HG03066 (cell line): ENCODE data around the gene SLC9A8.
A peak's percentile ranks its signal among the peaks of the same experiment; 100 is the strongest.

Source experiments
- ATAC-seq: cut with Tn5 transposase; IDR thresholded peaks from one replicate; pipeline ENCODE4 v1.9.1; 2021; ENCODE audit warnings: low read depth; ENCODE audit not compliant: unreplicated experiment

SLC9A8 gene

DNA sequence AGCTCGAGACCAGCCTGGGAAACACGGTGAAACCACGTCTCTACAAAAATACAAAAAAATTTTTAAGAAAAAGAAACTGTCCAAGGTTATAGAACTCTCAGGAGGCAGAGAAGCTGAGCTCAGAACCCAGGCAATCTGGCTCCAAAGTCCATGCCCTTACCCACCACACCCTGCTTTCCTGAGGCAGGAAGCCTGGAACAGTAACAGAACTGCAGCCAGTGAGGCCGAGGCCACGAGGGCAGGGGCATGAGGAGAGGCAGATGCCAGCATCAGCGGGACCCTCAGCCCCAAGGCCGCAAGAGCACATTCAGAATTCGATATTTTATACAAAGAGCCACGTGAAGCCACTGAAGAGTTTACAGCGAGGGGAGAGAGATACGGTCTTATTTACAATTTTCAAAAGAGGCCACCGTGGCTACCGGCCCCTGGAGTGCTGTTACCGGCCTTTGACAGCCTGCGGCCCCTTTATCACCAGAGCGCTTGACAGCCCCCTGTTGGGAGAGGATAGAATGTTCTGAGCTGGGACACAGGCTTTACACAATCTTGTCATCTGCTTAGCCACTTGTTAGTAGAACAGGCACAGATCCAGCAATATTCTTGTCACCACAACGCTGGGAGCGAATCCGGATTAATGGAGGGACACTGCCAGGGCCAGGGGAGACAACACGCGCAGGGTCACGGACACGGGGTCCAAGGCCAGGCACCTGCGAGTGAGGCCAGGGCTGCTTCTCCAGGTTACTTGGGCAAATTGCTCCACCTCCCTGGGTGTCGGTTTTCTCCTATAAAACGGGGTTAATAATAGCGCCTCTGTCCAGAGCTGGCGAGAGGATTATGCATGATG is 97.1 kb downstream of the SLC9A8 start:
- no peak for ATAC-seq

DNA sequence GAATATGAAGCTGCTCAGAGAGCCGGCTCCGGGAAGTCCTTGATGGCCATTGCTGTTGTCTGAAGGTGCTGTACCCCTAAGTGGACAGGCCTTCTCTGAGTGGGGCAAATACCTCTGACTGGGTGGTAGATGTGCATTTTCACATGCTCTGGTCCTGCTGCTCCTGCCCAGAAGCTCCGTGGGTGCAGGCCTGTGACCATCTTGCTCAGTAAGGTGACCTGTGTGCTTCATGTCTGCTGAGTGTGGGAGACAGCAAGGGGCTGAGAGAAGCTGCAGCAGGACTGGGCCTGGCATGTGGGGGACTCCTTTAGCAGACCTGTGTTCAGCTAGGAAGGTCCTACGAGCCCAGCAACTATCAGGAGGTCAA is 97.7 kb downstream of the SLC9A8 start:
- ATAC-seq: no peak

DNA sequence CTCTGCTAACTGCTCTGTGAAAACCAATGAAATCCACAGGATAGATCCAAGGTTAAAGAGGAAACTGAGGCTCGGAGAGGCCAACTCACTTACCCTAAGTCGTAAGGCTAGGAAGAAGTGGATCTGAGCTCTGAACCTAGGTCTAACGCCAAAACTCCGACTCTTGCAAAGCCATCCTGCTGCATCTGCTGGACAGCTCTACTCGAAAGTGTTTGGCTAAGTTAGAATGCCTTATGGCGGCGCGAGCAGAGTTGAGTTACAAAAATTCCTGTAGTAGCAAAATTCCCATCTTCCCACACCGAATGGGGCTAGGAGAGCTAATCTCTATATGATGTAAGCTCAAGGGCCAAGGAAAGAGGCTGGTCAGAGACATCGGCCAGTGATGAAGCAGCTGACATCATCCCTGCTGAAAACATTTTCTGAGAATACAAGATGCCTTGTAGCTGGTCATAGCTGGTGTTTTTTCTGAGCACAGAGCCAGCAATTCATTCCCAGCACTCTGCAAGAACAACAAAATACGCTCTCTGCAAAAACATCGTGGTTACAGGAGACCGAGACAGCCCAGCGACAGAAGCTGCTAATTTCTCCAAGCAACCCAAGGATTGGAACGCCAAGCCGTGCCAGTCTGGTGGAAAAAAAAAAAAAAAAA is 100.9 kb downstream of the SLC9A8 start:
- ATAC-seq: no peak

DNA sequence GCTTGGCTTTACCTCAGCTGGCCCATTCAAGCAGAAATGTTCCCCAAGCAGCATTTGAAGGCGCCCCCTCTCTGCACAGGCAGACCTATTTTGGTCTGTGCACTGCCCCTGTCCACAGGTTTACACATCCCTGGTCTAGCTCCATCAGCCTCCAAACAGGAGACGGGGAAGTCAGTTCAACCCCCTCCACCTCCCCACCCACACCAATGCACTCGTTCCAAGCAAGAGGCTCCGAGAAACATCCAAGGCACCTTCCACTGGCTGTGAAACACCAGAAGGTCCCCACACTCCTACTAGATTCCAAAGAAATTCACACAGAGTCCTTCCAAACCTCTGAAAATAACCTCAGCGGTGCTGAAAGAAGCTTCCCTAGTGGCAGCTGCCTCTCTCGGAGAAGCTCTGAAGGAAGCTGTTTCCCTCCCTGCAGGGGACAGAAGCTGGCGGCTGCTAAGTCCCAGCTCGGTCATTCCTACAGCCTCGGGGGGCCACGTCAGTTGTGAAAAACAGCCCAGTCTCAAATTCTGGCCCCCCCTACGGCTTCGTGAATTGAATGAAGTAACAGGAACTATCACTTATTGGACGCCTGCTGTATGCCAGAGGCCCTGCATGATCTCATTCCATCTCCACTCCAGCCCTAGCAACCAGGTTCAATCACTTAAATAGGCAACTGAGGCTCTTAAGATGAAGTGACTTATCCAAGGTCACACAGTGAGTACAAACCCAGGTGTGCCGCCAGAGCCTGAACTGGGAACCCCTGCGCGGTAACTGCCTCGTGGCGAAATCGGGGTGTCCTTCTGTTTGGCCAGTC is 101.9 kb downstream of the SLC9A8 start:
- peak; percentile 7 for ATAC-seq

DNA sequence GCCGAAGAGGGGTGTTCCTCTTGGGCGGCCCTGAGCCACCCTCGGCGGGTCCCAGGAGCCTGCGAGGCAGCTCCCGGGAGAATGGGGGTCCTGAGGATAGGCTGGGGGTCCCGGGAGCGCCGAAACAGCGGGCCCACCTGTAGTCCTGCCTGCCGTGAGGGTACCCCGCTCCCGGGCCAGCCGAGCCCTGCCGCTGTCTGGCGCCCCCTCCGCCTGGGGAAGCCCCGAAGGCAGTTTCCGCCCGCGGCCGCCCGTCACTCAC is 102.4 kb downstream of the SLC9A8 start:
- peak; percentile 34 for ATAC-seq

DNA sequence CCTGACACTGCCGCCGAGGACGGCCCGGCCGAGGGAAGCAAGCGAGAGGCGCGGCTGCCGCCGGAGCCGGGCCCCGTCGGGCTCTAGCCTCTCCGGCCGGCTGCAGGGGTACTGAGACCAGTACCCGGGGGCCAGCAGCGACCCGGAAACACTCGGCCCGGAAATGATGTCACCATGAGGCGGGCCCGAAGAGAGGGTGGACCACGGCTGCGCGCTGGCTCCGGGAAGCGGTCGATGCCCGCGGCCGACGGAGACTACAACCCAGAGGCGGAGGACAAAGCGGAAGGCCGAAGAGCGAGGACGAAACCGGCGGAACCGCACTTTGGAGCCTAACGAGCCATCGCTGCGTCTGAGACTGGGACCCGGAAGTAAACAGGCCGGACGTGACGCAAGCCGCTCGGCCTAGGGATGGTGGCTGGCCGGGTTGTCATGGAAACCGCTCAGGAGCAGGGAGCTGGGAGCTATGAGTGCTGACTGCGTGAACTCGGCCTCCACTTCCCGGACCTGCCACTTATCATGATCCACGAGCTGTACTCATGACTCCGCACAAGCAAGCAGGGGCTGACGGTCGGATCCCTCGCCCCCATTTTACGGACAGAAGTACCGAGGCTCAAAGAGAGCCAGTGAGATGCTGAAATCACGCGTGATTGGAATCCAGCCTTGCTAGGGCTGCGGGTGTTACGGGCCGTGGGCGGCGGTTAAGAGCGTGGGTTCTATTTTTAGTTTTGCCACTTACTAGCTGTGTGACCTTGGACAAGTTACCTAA is 102.9 kb downstream of the SLC9A8 start, which contains the start of gene SPATA2:
TSS of gene SPATA2 (minus strand) at position 150 of the 766 bp plus-strand sequence. CDS start 7,039 bp downstream, outside the sequence.
- ATAC-seq: peak; percentile 82

DNA sequence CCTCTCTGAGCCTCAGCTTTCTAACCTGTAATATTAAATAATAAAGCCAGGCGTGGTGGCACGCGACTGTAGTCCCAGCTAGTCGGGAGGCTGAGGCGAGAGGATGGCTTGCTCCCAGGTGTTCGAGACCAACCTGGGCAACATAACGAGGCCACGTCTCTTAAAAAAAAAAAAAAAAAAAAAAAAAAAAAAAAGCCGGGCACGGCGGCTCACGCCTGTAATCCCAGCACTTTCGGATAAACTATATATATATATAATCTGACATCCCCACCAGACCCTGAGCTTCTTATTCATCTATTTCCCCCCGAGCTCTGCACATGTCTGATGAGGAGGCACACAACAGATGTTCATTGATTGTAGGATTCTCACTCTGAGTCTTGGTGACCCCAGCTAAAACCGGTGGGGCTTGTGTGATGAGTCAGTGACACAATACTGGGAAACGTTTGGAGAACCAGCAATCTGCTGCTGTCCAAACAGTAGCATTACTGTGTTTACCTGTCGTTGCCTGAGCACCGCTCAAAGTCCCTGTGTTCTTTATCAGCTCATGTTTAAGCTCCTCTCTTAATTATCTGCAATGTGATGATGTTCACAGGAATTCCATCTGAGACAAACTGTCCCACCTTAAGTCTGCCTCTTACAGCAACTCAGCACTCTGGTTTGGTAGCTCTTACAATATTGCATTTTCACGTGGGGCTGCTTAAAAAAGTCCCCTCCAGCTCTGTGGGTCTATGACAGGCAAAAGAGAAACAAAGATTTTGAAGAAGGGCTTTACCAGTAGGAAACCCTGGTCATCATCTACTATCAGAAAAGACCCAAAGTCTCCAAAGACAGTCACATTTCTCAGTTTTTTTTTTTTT is 103.7 kb downstream of the SLC9A8 start:
- ATAC-seq: no peak

DNA sequence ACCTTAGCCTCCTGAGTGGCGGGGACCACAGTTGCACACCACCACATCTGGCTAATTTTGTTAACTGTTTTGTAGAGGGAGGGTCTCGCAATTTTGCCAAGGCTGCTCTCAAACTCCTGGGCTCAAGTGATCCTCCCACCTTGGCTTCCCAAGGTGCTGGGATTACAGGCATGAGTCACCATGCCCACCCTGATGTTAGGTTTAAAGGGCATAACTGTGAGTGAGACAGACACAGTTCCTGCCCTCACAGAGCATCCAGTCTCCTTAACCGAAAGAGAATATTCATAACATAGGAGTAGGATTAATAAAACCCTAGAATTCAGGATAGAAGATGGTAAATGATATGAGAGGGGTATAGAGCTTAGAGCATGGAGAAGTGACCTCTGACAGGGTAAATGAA is 105.8 kb downstream of the SLC9A8 start:
- no peak for ATAC-seq

DNA sequence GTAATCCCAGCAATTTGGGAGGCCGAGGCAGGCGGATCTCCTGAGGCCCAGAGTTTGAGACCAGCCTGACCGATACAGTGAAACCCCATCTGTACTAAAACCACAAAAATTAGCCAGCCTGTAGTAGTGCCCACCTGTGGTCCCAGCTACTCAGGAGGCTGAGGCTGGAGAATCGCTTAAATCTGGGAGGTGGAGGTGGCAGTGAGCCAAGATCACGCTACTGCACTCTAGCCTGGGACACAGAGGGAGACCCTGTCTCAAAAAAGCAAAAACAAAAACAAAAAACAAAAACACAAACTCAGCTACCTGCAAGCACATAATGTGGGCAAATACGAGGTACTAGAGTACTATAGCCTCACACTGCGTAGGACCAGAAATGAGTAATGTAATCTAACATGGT is 106.4 kb downstream of the SLC9A8 start:
- ATAC-seq: no peak

DNA sequence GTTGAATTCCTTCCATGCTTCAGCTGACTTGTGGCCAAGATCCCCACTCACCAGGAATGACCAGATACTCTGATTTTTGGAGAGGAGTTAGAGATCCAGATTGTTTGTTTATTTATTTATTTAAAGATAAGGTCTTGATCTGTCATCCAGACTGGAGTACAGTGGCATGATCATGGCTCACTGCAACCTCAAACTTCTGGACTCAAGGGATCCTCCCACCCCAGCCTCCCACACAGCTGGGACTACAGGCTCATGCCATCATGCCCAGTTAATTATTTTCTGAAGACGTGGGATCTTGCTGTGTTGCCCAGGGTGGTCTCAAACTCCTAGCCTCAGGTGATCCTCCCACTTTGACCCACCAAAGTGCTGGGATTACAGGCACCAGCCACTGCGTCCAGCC is 106.8 kb downstream of the SLC9A8 start:
- ATAC-seq: no peak

DNA sequence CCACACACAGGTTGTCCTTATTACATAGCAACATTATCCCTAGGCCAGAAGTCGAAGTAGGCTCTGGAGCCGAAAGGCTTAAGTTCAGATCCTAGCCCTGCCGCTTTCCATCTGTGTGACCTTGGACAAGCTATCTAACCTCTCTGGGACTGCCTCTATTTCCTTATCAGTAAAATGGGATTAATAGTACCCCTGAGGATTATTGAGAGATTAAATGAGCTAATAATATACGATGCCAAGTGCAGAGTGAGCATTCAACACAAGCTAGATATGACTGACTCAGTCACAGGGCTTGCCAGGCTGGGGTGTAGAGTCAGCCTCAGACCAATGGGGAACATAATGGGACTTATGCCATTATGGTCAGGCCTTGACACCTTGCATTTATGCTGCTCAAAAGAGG is 111.6 kb downstream of the SLC9A8 start:
- ATAC-seq: no peak

DNA sequence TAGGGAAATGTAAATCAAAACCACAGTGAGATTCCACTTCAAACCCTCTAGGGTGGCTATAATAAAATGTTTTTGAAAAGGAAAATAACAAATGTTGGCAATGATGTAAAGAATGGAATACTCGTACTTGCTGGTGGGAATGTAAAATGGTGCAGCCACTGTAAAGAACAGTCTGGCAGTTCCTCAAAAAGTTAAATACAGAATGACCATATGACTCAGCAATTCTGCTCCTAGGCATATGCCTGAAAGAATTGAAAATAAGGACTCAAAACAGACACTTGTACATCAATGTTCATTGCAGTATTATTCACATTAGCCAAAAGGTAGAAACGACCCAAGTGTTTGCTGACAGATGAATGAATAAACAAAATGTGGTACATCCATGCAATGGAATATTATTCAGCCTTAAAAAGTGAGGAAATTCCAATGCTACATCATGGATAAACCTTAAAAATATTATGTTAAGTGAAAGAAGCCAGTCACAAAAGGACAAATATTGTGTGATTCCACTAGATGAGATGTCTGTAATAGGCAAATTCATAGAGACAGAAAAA is 113.3 kb downstream of the SLC9A8 start:
- ATAC-seq: no peak

DNA sequence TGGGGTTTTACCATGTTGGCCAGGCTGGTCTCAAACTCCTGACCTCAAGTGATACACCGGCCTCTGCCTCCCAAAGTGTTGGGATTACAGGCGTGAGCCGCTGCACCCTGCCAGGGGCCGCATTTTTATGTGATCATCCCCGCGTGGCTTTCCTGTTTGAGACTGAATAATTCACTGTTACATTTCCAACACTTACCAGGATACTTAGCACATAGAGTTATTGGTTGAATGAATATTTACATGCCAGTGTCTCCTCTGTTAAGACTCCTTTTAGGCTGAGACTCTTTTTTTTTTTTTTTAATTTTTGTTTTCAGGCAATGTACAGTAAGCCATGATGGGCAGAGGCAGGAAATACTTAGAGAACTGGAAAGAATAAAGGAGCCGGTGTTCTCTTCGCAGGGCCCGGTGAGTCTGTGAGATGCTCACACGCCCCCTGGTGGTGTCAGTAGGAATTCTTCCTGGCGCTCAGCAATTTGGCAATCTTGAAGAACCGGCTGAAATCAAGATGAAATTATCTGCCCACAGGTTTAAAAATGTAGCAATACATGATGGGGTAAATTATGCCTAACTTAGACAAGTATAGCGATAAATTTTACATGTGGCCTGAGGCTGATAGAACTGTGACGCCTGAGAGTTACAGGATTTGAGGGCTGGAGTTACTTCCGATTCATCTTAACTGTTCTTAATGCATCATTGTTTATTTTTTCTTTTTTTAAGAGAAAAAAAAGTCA is 115.9 kb downstream of the SLC9A8 start:
- ATAC-seq: no peak

DNA sequence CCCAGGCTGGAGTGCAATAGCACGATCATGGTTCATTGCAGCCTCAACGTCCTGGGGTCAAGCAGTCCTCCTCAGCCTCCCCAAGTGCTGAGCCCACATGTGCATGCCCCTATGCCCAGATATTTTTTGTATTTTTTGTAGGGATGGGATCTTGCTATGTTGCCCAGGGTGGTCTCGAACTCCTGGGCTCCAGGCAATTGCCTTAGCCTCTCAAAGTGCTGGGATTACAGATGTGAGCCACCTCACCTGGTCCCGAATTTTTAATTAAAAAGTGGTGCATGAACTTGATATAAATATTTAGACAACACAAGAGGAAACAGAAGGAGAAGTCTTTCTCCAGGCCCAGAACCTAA is 116.5 kb downstream of the SLC9A8 start:
- ATAC-seq: no peak

DNA sequence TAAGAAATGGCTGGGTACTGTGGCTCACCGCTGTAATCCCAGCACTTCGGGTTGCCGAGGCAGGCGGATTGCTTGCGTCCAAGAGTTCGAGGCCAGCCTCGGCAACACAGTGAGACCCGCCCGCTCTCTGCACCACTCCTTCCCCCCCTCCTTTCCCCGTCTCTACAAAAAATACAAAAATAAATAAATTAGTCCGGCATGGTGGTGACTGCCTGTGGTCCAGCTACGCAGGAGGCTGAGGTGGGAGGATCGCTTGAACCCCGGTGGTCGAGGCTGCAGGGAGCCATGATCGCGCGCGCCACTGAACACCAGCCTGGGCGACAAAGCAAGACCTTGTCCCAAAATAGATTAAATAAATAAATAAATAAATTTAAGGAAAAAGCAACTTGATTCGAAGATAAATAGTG is 123.1 kb downstream of the SLC9A8 start:
- ATAC-seq: no peak

DNA sequence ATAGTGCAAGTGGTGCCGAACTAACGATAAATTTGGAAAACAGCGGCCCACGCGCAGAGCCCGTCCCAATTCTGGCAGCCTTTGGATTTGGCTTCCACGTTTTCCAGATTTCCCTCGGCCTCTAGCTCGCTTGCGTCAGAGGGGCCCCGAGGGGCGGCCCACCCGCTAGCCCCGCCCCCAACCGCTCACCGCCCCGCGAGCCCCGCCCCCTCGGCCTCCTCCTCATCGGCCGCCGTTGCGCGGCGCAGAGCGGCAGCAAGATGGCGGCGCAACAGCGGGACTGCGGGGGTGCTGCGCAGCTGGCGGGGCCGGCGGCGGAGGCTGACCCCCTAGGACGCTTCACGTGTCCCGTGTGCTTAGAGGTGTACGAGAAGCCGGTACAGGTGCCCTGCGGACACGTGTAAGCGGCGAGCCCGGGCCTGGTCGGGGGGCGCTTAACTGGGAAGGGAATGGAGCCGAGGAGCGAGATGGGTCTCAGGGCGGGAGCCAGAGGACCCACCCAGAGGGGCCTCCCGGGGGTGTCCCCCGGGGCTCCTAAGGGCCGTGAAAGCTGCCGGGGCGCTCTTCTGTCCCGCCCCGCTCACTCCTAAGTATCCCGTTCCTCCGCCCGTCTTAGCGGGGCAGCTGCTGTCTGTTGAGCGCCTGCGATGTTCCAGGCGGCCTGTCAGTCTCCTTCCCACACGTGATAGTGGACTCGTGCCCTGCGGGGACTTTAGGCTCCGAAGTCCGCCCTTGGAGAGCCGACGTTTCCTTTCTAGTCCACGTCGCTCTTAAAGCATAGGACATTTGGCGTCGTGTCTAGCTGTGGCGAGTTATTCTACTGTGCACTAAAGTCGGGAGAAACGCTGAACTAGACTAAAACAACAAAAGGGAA is 123.8 kb downstream of the SLC9A8 start, which contains the start of gene RNF114:
TSS of gene RNF114 (plus strand) at position 245 of the 874 bp plus-strand sequence. CDS start at position 261, 16 bp downstream.
- no peak for ATAC-seq

DNA sequence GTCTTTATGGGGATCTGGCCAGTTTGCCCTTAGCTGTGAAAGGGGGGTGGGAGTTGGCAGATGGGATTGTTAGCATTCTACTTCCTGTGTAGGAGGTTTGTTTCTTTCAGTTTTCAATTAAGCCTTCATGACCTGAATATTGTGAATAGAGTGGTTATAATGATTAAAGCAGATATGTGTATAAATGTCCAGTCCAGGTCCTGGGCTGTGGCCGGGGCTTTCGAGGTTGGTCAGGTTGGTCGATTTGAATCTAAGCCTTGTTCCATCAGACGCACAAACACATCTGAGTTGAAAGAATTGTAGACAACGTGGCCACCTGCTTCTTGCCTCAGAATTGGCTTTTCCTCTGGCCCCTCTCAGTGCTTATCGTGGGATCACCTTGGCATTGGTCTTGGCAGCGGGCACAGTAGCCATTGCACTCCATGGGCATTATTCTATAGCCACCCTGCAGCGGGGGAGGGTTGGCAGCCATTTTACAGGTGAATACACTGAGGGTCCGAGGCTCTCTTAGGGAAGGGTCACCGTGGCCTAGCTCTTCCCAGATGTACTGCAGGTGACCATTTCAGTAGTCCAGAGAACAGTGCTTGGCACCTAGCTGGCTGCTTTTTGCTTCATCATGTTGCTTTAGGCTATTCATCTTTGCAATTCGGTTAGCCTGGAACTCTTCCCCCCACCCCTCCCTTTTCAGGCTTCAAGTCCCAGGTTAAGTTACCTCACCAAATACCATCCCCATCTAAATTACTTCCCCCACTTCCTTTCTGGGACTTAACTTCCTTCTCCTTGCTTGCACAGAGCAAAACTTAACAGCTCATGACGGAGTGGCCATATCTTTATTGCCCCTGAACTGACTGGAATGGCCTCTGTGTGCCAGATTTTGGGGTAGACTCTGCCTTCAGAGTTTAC is 124.7 kb downstream of the SLC9A8 start:
- no peak for ATAC-seq
